H9 (cell line): ENCODE results near the gene FSIP1. TPM values are rescaled to one million over a fixed set of nuclear protein-coding genes. Genes with fewer than 3 reads are reported as not detected.
A peak's percentile ranks its signal among the peaks of the same experiment; 100 is the strongest.

Experiments
- DNase-seq: peaks from one replicate; pipeline ENCODE4 v3.0.0-alpha.2; 2017
- H2AFZ ChIP-seq: one replicate; pipeline ENCODE4 v1.6.1; 2013; ENCODE audit warnings: mild to moderate bottlenecking, low read length, control low read depth, moderate library complexity
- H2AK5ac ChIP-seq: 2 replicates; pipeline ENCODE4 v1.6.1; 2013; ENCODE audit warnings: low read length, control low read depth, mixed read lengths; ENCODE audit not compliant: insufficient read length
- H2BK120ac ChIP-seq: one replicate; pipeline ENCODE4 v1.6.1; 2013; ENCODE audit warnings: low read depth, mild to moderate bottlenecking, low read length, control low read depth, inconsistent platforms; ENCODE audit not compliant: poor library complexity, severe bottlenecking
- H2BK12ac ChIP-seq: 2 replicates; pipeline ENCODE4 v1.6.1; 2013; ENCODE audit warnings: low read length, control low read depth, mixed read lengths, low read depth; ENCODE audit not compliant: insufficient read length
- H2BK15ac ChIP-seq: 2 replicates; pipeline ENCODE4 v1.6.1; 2013; ENCODE audit warnings: low read depth, low read length, control low read depth
- H2BK20ac ChIP-seq: one replicate; pipeline ENCODE4 v1.6.1; 2013; ENCODE audit warnings: low read depth, mild to moderate bottlenecking, low read length, control low read depth, inconsistent platforms; ENCODE audit not compliant: poor library complexity, severe bottlenecking
- H2BK5ac ChIP-seq: 2 replicates; pipeline ENCODE4 v1.6.1; 2013; ENCODE audit warnings: low read length, control low read depth, mixed read lengths; ENCODE audit not compliant: insufficient read length
- H3K14ac ChIP-seq: 2 replicates; pipeline ENCODE4 v1.6.1; 2013; ENCODE audit warnings: low read length, control low read depth; ENCODE audit not compliant: insufficient read depth
- H3K18ac ChIP-seq: 2 replicates; pipeline ENCODE4 v1.6.1; 2013; ENCODE audit warnings: low read depth, mild to moderate bottlenecking, mixed read lengths, low read length, control low read depth; ENCODE audit not compliant: insufficient read length
- H3K23ac ChIP-seq: 2 replicates; pipeline ENCODE4 v1.6.1; 2013; ENCODE audit warnings: low read length, control low read depth, mixed read lengths, low read depth; ENCODE audit not compliant: insufficient read length
- H3K23me2 ChIP-seq: 2 replicates; pipeline ENCODE4 v1.6.1; 2013; ENCODE audit warnings: low read depth, mild to moderate bottlenecking, mixed read lengths, low read length, control low read depth; ENCODE audit not compliant: insufficient read length, poor library complexity, severe bottlenecking
- H3K27ac ChIP-seq: 2 replicates; pipeline ENCODE4 v1.5.1; 2013; ENCODE audit warnings: low read length, control low read depth, mixed read lengths, low read depth; ENCODE audit not compliant: insufficient read length
- H3K27me3 ChIP-seq: 2 replicates; pipeline ENCODE4 v1.6.1; 2013; ENCODE audit warnings: low read length, control low read depth, inconsistent platforms; ENCODE audit not compliant: insufficient read depth
- H3K4ac ChIP-seq: 2 replicates; pipeline ENCODE4 v1.6.1; 2013; ENCODE audit warnings: low read depth, mild to moderate bottlenecking, control low read depth, inconsistent platforms, low read length, moderate library complexity
- H3K4me1 ChIP-seq: 2 replicates; pipeline ENCODE4 v1.6.1; 2013; ENCODE audit warnings: low read length, control low read depth, inconsistent platforms; ENCODE audit not compliant: insufficient read depth
- H3K4me2 ChIP-seq: 2 replicates; pipeline ENCODE4 v1.6.1; 2013; ENCODE audit warnings: low read length, control low read depth, mixed read lengths; ENCODE audit not compliant: insufficient read length, insufficient read depth
- H3K56ac ChIP-seq: 2 replicates; pipeline ENCODE4 v1.6.1; 2013; ENCODE audit warnings: low read depth, mild to moderate bottlenecking, mixed read lengths, low read length, control low read depth; ENCODE audit not compliant: insufficient read length
- H3K79me1 ChIP-seq: 2 replicates; pipeline ENCODE4 v1.6.1; 2013; ENCODE audit warnings: low read depth, mild to moderate bottlenecking, moderate library complexity, low read length, control low read depth, inconsistent platforms; ENCODE audit not compliant: insufficient read depth, poor library complexity, severe bottlenecking
- H3K79me2 ChIP-seq: 2 replicates; pipeline ENCODE4 v1.6.1; 2013; ENCODE audit warnings: low read length, control low read depth, inconsistent platforms; ENCODE audit not compliant: insufficient read depth
- H3K9ac ChIP-seq: 2 replicates; pipeline ENCODE4 v1.6.1; 2013; ENCODE audit warnings: low read length, control low read depth, mixed read lengths; ENCODE audit not compliant: insufficient read length; ENCODE audit errors: extremely low read depth
- H3K9me3 ChIP-seq: one replicate; pipeline ENCODE4 v1.6.1; 2013; ENCODE audit warnings: low read depth, low read length, inconsistent platforms; ENCODE audit not compliant: control insufficient read depth
- H3T11ph ChIP-seq: one replicate; pipeline ENCODE4 v1.6.1; 2013; ENCODE audit warnings: mild to moderate bottlenecking, low read length, control low read depth, inconsistent platforms
- H4K20me1 ChIP-seq: one replicate; pipeline ENCODE4 v1.6.1; 2013; ENCODE audit not compliant: control insufficient read depth, insufficient read length, insufficient read depth
- H4K5ac ChIP-seq: 2 replicates; pipeline ENCODE4 v1.6.1; 2013; ENCODE audit warnings: low read depth, mild to moderate bottlenecking, mixed read lengths, low read length, control low read depth; ENCODE audit not compliant: insufficient read length
- H4K8ac ChIP-seq: replicated peaks from 2 replicates; pipeline ENCODE4 v1.6.1; 2013; ENCODE audit warnings: low read length, control low read depth, mixed read lengths, low read depth; ENCODE audit not compliant: insufficient read length
- H4K91ac ChIP-seq: 2 replicates; pipeline ENCODE4 v1.6.1; 2013; ENCODE audit warnings: low read depth, mild to moderate bottlenecking, moderate library complexity, mixed read lengths, low read length, control low read depth; ENCODE audit not compliant: insufficient read length
- H3K27ac Mint-ChIP-seq, 3 experiments: 2 replicates in 2 of 3; 3 replicates in 1 of 3; pipeline ENCODE4 v1.8.0; 2020 to 2021; ENCODE audit warnings: mixed read lengths in 3 of 3, mild to moderate bottlenecking in 1 of 3, moderate library complexity in 1 of 3
- H3K27me3 Mint-ChIP-seq: 2 replicates; pipeline ENCODE4 v1.8.0; 2021; ENCODE audit warnings: low read depth, mild to moderate bottlenecking, moderate library complexity, mixed read lengths
- H3K36me3 Mint-ChIP-seq, 3 experiments: 2 replicates in 2 of 3; 3 replicates in 1 of 3; pipeline ENCODE4 v1.8.0; 2020 to 2021; ENCODE audit warnings: low read depth in 3 of 3, mixed read lengths in 3 of 3; ENCODE audit not compliant: insufficient read depth in 1 of 3
- H3K4me1 Mint-ChIP-seq, 2 experiments: 2 replicates each; pipeline ENCODE4 v1.8.0; 2020; ENCODE audit warnings: mixed read lengths in 2 of 2
- H3K4me3 Mint-ChIP-seq, 2 experiments: 2 replicates in 1 of 2; 3 replicates in 1 of 2; pipeline ENCODE4 v1.8.0; 2020 to 2021; ENCODE audit warnings: mild to moderate bottlenecking in 2 of 2, mixed read lengths in 2 of 2, moderate library complexity in 1 of 2
- H3K9me3 Mint-ChIP-seq, 2 experiments: 2 replicates in 1 of 2; 3 replicates in 1 of 2; pipeline ENCODE4 v1.8.0; 2020; ENCODE audit warnings: mild to moderate bottlenecking in 2 of 2, mixed read lengths in 2 of 2, moderate library complexity in 1 of 2
- CTCF ChIP-seq: fragments of 200-600 bp; sonication (generic); conservative IDR thresholded peaks from 3 replicates; pipeline ENCODE4 v1.8.0; 2021; ENCODE audit warnings: antibody characterized with exemption, mild to moderate bottlenecking
- WGBS: extraction: QIAGEN DNeasy Blood & Tissue Kit; methylation state at CpG from one replicate; pipeline ENCODE4 v1.1.7; 2013; ENCODE audit warnings: missing lambda C conversion rate, low lambda C conversion rate, mixed read lengths; ENCODE audit not compliant: insufficient read length; ENCODE audit errors: extremely low coverage; 5-methylcytosine and 5-hydroxymethylcytosine counted together
- total RNA-seq: library from RNA; stranded (reverse); gene quantifications from 2 replicates; pipeline ENCODE4 v1.2.1, GENCODE V29; 2021

FSIP1 gene
- total RNA-seq, 1 experiment from 2014 or later: 0.96 TPM

- Histone ChIP-seq H4K5ac (no peak overlapping the region), H2AFZ (no peak overlapping the region), H2BK15ac (no peak overlapping the region), H3K9me3 (no peaks in the 10 kb centered on the region), H2BK12ac (no peak overlapping the region), H3K27ac (no peak overlapping the region), H2BK120ac (no peak overlapping the region), H3K4ac (no peak overlapping the region), H3K4me1 (no peaks in the 10 kb centered on the region), H3K14ac (no peak overlapping the region), H3K56ac (no peak overlapping the region), H3K23me2 (no peaks in the 10 kb centered on the region), H2BK5ac (no peak overlapping the region), H4K8ac (no peak overlapping the region), H3K9ac (no peak overlapping the region), H2AK5ac (no peak overlapping the region), H3K23ac (no peak overlapping the region), H3K79me1 (peaks cover 4% of the 10 kb centered on the region), H4K91ac (no peak overlapping the region), H3K79me2 (peaks cover 3% of the 10 kb centered on the region; the same call in 1 of the 2 replicates), H4K20me1 (no peaks in the 10 kb centered on the region), H3T11ph (no peak overlapping the region), H2BK20ac (no peak overlapping the region), H3K27me3 (no peaks in the 10 kb centered on the region), H3K18ac (no peak overlapping the region), H3K4me2 (no peak overlapping the region)
- Mint-ChIP-seq H3K36me3 (peaks cover 32 to 70% (median 66%) of the 10 kb centered on the region in 3 experiments), H3K27ac (peak overlapping the region; percentile 26 to 60 (median 33); a peak in 4 of 7 replicates), H3K9me3 (no peaks in the 10 kb centered on the region), H3K27me3 (no peaks in the 10 kb centered on the region), H3K4me3 (no peak overlapping the region), H3K4me1 (peaks cover 35 to 41% of the 10 kb centered on the region in 2 experiments)
- WGBS: no CpG with 5 or more reads among the region's 19 CpGs
- peak; percentile 57 for DNase-seq
- TF ChIP-seq CTCF: peak; percentile 64
These were observed 19.1 kb upstream of the FSIP1 start for GRCh38 chr15:39801641-39802309.
